ENCODE results near the gene INTS12.

INTS12 gene

GRCh38 chr4:105679186-105679585 is 29.3 kb downstream of the INTS12 start:
- no peak for DNase-seq

- DNase-seq, result no peak
Measured at GRCh38 chr4:105677709-105678108, 30.8 kb downstream of the INTS12 start.

GRCh38 chr4:105674011-105674410 is 34.5 kb downstream of the INTS12 start:
- DNase-seq, result no peak

DNA sequence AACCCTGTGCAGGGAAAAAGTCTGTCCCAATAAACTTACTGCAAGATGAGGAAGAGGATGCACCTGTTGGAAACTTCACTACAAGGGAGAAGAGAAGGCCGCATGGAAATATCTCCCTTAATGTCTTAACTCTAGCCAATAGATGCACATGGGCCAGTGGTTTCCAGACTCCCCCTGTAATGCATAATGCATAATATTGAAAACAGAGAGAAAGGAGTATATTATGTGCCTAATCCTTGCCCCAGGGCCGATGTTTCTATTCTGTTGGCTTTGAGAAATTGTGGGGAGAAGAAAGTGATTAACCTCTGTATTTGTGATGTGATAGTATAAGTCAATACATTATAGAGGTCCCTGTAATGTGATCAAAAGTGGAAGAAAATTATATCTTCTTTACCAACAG is 37.2 kb downstream of the INTS12 start:
- no peak for DNase-seq

- no peak for DNase-seq
Measured at GRCh38 chr4:105670684-105671083, 37.8 kb downstream of the INTS12 start.

DNA sequence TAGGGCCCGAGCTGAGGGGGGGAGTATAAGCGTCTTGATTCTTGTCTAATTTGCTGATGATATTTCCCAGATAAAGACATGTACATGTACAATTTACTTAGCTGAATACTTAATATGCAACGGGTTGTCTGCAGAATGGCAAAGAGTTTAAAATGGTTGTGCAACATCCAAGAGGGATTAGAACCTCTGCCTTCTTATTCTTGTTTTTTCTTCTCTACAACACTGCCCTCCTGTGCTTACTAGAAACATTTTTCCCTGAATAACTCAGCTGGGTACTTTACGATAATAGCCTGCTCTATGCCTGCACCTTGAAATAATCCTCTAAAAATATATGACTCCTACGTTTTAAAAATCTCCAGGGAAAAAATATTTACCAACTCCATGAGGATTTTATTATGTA is 41.8 kb downstream of the INTS12 start:
- DNase-seq, result no peak

GRCh38 chr4:105662935-105663675 is 45.4 kb downstream of the INTS12 start:
- DNase-seq, result no peak

DNA sequence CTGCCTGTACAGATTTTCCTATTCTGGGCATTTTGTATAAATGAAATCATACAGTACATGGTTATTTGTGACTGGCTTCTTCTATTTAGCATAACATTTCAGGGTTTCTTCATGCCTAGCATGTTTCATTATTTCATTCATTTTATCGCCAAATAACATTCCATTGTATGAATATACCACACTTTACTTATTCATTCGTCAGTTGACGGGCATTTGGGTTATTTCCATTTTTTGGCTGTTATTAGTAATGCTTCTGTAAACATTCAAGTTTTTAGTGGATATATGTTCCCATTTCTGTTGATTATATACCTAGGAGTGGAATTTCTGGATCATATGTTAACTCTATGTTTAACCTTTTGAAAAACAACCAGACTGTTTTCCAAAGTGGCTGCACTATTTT is 47.5 kb downstream of the INTS12 start:
- no peak for DNase-seq

- no peak for DNase-seq
Measured at GRCh38 chr4:105659190-105659589, 49.3 kb downstream of the INTS12 start.

GRCh38 chr4:105657117-105657765 is 51.2 kb downstream of the INTS12 start:
- no peak for DNase-seq

DNA sequence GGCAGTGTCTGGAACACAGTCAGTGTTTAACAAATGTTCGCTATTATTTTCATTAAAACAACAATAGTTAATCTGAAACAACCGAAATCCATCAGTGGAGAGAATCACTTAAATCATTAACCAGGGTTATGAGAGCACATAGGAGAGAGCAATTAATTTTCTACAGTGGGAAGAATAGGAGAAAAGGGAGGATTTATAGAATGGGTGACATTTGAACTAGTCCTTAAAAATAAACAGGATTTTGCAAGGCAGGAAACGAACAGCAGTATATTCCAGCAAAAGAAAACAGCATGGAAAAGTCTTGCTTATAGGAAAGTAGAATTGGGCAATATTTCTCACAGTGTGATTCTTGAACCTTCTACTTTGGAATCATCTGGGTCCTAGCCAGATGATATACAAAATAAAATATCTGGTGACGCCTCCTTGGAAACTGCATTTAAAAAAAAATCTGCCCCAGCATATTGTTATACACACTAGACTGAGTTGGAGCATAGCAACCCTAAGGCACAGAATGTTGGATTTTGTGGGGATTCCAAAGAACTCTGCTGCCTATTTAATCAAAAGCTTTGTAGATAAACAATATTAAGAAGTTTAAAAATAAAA is 56.1 kb downstream of the INTS12 start:
- no peak for DNase-seq

- DNase-seq, result no peak
Measured at GRCh38 chr4:105651884-105652283, 56.6 kb downstream of the INTS12 start.

GRCh38 chr4:105650190-105650589 is 58.3 kb downstream of the INTS12 start:
- no peak for DNase-seq

- DNase-seq, result no peak
Measured at GRCh38 chr4:105645440-105645839, 63.0 kb downstream of the INTS12 start.

- no peak for DNase-seq
Measured at GRCh38 chr4:105644257-105644656, 64.2 kb downstream of the INTS12 start.

- DNase-seq, result no peak
Measured at GRCh38 chr4:105641845-105642244, 66.6 kb downstream of the INTS12 start.

DNA sequence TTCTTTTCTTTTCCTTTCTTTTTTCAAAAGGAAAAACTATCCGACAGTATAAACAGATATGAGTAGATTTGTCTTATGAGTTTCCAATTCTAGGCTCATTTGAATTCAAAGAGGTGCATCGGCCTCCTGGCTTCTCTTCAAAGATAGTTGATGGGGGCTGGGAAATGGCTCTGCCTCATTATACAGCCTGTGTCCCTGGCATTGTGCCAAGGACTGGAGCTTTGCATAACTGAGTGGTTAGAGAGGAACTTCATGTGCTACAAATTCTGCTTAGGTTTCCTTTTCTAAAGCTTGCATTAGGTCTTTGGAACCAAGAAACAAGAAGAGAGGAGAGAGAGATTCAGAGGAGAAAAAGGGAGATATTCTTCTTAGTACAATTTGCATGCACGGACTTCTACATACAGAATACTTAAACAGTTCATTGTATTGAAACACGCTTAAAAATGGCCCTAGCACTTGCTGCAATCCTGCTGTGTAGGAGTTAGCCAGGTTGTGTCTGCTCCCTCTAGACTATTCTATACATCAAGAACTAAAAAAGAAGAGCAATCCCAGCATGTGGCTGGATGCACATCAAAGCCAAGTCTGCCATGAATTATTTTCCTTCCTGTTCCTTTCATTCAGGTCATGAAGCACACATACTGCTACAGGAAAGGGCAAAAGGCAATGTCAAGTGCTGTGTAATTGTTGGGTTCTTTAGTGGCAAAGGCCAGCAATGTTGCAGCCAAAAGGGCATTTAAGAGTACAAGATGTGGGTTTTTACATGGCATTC is 70.9 kb downstream of the INTS12 start:
- no peak for DNase-seq

DNA sequence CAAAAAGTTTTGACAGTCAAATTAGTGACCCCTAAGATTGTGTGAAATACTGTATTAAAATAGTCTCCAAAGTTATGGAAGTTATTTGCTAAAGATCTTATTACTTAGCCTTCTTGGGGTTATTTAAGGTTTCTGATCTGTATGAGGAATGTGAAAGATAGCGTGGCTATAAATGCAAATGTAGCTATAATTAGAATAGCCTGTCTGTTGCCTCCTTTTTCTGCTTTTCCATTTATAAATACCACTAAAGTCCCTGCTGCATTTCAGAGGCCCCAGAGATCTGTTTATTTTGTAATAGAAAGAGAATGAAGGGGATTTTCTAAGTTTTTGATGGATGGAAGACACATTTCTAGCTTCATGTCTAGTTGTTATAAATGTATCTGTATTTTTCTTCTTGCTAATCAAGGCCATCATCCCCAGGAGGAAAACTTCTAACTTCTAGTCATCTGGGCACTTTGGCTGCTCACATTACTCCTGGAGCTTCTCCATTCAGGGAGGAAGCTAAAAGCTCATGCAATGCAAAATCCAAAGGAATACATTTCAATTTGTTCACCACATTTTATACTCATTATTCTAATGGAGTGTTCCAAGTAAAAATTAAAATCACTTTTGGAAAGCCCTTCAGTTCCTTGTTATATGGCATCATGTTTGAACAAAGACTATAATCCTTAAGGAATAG is 73.9 kb downstream of the INTS12 start:
- DNase-seq, result no peak

DNA sequence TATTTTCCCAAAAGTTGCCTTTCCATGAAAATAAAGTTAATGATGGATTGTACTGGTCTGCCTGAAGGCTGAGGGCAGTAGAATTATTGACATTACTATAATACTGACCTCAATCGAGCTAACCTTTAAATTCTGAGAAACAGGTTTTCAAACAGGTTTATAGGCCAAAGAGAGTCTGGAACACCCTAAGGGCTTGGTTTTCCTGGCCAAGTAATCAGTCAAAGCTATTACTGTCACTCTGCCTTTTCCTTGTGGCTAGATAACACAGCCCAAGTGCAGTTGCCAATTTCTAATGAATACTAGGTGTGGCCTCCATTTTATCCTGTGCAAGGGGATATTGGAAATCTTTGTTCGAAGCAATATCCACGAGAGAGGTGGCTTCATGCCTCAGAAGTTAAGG is 75.2 kb downstream of the INTS12 start:
- DNase-seq, result no peak
